A549 (cell line): ENCODE results near the gene ECM1.

Experiments
- CEBPB ChIP-seq, 2 experiments: fragments of >200 bp in 1 of 2; sonication (Bioruptor Twin) in 1 of 2; formaldehyde crosslinking in 1 of 2; IDR thresholded peaks; 2 replicates each; pipeline ENCODE4 v1.6.1; 2012 to 2016
- CTCF ChIP-seq: fragments of >200 bp; sonication (Bioruptor Twin); formaldehyde crosslinking; IDR thresholded peaks from 3 replicates; pipeline ENCODE4 v1.5.1; 2016
- ESRRA ChIP-seq: fragments of 150-350 bp; IDR thresholded peaks from 2 replicates; pipeline ENCODE4 v1.6.1; 2014; ENCODE audit warnings: mild to moderate bottlenecking, low read length, borderline replicate concordance
- NR3C1 ChIP-seq: fragments of >200 bp; sonication (Bioruptor Twin); formaldehyde crosslinking; IDR thresholded peaks from 3 replicates; pipeline ENCODE4 v1.6.1; 2017
- POLR2A ChIP-seq: IDR thresholded peaks from 2 replicates; pipeline ENCODE4 v1.6.1; 2012; ENCODE audit warnings: mild to moderate bottlenecking, low read length
- SREBF2 ChIP-seq: fragments of 450-650 bp; IDR thresholded peaks from 2 replicates; pipeline ENCODE4 v1.6.1; 2014; ENCODE audit warnings: mild to moderate bottlenecking, moderate library complexity

GRCh38 chr1:150551784-150552127 is 43.8 kb downstream of the ECM1 start:
- TF ChIP-seq CTCF (no peak), POLR2A (no peak), NR3C1 (no peak), SREBF2 (no peak), CEBPB (IDR thresholded peaks at IDR 0.05) (no peak), ESRRA (no peak)
